ENCODE measurements around the gene FTO.

The FTO gene

GRCh38 chr16:53946746-53947386 lies 242.9 kb downstream of the FTO start:
- no peak for FAIRE-seq

DNA sequence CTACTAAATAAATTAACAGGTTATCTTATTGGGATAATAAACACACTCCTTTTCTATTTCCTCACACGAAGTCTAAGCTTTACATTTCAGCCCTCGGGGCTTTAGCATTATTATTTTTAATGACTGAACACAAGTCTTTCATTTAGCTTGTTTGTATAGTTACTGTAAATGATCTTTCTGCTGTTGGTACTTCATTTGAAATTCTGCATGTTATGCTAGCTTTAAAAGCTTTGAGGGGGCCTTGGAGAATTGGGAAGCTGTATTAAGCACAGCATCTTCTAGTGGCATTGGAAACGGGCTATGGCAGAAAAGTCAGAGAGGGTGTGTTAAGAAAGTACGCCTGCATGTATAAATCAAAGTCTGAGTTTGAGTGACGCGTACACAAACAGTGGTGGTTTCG lies 243.7 kb downstream of the FTO start:
- FAIRE-seq, result no peak

DNA sequence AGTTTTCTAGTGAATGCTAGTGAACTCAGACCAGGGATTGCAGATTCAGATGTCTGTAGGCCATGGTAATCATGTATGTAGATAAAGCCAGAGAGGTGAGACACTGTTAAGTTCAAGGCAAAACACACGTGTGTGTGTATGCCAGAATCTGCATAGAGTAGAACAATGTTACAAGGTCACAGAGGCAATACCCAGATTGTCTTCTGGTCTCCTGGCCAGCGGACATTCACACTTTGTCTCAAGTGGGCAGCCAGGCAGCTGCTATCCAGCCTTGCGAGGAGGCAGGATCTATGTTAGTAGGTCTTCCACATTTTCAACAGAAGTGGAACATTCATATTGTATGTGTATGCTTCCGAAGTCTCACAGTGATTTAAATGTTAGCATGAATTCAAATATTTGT lies 244.4 kb downstream of the FTO start:
- no peak for FAIRE-seq

DNA sequence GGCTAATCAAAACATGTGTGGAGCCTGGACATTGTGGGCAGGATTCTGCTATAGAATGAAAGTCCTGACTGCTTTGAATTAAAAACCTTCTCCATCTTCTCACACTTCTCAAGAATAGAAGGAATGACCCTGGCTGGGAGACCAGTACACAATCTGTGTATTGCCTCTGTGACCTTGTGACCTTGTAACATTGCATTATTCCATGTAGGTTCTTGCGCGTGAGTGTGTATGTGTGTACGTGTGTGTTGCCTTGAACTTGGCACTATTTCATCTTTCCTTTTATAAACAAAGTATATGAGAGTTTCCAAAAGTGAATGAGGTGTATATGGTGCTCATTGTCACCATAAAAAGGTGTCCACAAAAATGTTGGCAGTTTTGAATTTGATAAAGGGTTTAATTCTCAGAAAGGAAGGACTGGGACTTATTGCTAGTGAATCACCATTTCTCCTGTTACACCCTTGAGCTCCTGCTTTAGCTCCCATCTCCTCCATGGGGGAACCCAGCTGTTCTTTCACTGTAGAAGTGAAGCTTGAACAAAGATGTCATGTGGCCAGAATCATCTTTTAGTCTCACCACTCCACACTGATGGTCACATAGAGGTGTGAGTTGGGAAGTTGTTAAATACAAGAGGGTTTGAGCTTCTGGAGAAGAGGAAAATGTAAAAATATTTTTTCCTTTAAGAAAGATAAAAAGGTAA lies 244.9 kb downstream of the FTO start:
- no peak for FAIRE-seq

DNA sequence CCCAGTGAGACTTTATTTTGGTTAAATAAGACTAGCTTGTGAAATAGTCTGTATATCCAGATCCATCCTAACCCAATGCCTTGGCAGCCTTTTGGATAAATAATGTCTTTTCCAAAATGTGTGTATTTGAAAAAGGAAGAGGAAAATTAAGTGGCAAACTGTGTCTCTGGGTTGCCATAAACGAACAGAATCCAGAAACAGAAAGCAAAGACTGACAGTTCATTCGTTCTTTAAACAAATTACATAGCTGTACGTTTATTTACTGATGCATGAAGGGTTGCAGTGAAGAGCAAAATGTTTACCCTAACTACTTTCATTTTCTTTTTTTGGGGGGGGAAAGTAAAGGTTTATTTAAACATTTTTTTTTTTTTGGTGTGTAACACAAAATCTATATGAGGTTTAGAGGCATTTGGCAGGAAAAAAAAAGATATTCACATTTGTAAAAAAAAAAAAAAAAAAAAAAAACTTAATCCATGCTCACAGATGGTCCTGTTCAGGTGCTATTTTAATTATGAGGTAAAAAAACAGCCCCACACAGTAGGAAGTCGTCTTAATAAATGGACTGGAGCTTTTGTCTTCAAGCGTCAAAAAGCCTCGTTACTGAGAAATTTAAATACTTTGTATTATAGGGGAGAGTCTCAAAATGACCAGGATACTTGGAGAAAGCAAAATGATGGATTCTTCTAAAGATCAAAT lies 245.9 kb downstream of the FTO start:
- FAIRE-seq, result no peak

DNA sequence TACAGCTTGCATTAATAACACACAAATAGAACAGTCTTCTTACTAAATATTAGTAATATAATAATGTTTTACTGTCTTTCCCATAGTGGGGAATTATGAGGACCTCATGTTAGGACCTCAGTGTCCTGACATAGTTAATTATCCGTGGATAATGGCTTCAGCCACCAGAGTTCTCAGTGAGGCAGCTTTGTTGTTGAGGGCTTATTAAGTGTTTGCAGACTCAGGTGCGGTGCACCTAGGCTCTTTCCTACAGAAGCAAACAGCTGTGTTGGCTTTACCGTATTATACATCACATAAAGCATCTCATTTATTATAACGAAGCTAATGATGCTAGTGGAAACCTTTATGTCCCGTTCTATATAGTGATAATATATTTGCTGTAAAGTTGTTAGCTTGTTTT lies 246.7 kb downstream of the FTO start:
- FAIRE-seq, result no peak

DNA sequence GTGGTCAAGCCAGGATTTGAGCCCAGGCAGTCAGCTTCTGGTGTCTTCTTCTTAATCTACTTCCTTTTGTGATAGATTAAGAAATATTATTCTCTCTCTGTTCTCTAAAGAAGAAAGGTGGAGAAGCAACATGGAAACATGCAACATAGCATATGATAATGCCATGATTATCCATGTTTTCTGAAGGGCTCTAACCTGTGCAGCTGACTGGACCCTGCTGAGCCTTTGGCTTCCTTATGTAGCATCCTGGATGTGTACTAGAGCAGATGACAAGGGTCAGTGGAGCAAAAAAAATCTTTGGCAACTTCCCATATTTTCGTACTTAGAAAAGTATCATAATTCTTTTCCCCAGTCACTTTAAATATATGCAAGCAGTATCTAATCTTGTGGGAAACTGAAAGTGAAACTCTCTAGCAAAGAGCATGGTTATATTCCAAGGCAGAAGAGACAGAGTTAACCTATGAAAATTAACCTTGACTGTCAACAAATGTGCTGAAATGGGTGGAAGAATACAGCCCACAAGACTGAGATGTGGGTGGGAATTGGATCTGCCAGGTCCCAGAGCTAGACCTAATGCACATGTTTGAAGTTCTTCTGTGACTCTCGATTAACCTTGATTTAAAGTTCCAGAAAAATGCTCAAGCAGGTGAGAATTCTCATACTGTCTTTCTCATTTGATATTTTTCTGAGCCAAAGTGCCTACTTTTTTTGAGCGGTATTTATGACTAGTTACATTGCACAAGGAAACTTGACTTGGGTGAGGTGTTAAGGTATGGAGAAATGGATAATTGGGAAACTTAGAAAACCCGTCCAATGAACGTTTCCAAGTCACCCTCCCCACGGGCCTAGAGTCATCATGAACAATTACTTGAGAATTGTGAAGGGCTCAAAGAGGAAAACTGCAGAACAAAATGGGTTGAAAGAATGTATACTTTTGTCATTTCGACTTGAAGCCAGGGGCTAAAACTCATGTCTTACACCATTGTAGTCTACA lies 248.6 kb downstream of the FTO start:
- FAIRE-seq, result no peak

DNA sequence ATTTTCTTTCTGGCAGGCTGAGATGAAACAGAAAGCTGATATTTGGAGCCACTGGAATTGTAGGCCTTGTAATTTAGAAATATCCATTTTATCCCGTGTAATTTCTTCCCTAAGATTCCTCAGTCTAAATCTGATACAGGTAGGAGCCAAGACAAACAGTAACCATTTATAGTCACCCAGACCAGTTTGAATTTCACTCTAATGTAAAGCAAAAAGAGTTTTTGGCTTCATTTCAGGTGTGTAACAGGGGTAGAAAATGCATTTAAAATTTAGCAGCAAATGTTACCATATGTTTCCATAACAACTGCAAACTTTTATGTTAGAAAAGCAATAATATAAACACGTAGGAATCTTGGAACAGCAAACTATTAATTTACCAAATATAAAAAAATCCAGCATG lies 249.4 kb downstream of the FTO start:
- FAIRE-seq, result no peak

- FAIRE-seq, result no peak
Observed at GRCh38 chr16:53955221-53955875, 251.4 kb downstream of the FTO start.

GRCh38 chr16:53958341-53958880 lies 254.5 kb downstream of the FTO start:
- FAIRE-seq, result no peak

DNA sequence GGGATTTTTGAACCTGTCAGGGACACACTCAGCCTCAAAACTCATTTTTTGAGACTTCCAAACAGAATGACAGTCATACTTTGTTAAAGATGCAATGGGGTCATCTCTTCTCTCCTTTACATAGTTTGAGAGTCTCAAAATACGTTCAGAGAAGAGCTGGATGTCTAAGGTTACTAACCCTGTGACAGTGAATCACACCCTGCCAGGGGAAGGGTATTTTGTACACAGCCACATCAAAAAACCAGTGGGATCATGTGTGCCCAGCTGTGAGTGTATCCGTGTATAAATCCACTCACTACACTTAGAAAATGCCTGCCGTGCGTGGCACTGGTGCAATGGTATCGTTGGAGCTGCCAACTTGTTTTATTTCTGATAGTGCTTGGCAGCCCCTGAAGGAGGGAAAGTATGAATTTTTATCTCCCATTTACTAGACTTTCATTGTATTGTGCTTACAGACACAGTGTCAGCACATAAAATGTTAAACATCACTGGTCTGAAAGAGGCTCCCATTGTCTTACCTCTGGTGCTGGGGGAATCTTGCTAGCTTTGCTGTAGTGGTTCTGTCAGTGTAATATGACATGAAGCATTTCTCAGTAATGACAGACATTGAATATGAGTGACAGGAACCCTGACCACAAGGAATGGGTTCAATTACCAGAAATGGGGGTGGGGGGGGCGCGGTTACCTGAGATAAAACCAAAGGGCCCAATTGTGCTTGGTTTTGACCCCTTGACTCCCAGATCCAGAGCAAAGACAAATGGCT lies 256.3 kb downstream of the FTO start:
- no peak for FAIRE-seq

DNA sequence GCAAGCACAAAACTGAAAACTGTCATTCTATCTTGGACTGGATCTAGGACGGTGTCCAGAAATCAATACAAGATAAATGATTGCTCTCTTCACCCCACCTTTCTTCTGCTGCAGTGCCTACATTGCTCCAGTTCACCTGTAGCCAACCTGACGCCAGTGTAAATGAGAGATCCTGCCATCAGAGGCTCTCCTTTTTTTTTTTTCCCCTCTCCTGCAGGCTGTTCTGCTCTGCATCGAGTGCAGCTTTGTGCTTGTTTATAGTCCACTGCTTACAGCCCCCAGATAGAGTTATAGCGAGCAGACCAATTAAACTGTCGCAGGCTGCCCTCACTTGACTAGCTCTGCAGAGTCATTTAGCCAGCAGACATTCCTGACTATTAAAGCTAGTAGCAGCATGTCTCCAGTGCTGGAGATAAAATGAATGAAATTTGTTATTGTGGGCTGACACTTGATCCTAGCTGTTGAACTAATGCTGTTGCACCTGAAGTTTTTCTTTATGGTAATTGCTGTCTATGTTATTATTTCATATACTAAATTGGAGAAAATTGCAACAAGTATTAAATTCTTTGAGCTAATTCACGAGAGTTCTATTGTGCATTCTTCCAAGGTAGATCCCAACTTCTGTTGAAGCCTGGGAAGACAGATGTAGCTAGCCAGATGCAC lies 257.1 kb downstream of the FTO start:
- FAIRE-seq, result no peak

GRCh38 chr16:53962041-53962440 lies 258.1 kb downstream of the FTO start:
- no peak for FAIRE-seq

DNA sequence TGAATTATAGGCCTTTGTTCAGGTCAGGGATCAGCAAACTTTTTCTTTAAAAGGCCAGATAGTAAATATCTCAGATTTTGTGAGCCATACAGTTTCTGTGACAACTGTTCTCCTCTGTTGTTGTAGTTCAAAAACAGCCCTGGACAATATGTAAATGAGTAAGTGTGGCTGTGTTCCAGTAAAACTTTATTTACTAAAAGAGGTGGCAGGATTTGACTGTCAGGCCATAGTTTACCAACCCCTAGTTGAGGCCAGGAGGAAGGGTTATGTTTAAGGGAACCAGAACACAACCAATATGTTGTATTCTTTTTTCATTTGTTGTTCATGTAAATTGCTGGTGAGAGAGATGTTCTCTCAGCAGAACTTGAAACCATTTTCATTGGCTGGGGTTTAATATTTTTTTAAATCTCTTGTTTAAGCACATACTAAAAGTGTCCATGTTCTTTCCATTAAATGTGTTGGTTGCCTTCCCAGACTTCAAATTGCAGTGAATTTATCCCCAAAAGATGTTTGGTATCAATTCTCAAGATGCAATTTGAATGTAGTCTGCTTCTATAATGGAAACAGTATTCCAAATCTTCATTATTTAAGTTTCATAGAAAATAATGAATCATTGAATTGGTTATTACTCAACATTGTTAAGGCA lies 260.3 kb downstream of the FTO start:
- FAIRE-seq, result no peak

DNA sequence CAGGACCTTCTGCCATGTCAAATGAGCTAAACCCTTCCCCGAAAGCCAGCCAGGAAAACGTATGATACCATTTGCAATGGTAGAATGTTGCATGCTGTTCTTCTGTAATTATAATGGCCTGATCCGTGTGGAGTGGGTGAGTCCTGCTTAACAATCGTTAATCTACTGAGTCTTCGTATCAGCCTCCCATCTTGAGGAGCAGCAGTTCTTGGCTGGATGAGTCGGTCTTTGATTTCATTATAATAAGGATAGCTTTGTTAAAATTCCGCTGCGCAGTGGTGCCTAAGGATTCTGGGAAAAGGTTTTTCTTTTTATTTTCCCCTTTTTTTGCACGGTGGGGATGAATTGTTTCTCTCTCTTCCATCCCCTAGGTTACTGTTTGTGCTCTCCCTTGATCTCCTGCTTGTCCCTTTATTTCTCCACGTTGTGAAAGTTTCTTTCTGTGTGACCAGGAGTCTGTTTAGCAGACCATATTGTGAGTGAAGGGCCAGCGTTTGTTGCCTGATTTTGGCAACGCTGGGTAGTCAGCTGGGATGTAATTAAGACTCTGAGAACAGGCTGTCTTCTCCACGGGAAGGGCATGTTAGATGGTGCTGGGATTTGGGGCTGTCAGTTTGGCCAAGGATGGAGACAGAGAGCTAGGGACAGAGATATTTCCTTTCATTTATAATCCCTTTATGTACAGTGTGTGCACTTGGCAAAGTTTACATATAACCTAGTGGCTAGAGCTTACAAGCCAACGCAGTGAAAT lies 263.0 kb downstream of the FTO start:
- no peak for FAIRE-seq

DNA sequence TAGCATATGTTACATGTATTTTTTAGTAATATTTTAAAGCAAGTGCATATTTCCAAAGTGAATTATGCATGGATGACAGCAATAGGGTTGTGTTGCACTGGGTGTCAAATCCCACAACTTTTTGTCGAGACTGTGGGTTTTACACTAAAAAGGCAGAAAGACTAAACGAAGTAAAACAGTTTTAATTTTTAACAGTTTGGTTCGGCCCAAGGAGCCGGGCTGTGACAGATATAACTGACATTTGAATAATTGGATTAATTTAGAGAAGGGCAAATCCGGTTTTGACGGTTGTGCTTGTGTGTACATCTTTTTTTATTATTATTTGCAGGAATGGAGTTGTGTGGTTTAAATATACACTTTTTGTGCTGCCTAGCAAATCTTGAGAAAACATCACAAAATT lies 263.6 kb downstream of the FTO start:
- no peak for FAIRE-seq

GRCh38 chr16:53968454-53968853 lies 264.5 kb downstream of the FTO start:
- no peak for FAIRE-seq

DNA sequence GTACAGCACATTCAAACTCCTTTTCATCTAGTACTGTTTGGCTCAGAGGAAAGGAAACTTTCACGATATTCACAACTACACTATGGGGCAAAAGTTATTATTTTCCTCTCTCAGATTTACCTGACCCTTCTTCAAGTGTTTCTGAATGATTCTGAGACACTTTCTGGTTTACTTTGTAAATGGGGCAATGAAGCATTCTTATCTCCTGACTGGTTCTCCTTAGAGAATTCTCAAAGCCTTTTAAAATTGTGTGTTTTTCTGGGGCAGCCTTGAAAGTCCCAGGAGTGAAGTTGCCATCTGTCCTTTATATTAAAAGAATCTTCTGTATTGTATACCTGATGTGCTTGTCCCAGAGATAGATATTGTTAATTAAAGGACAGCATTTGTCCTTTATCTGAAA lies 264.9 kb downstream of the FTO start:
- no peak for FAIRE-seq

GRCh38 chr16:53971616-53972015 lies 267.7 kb downstream of the FTO start:
- no peak for FAIRE-seq

DNA sequence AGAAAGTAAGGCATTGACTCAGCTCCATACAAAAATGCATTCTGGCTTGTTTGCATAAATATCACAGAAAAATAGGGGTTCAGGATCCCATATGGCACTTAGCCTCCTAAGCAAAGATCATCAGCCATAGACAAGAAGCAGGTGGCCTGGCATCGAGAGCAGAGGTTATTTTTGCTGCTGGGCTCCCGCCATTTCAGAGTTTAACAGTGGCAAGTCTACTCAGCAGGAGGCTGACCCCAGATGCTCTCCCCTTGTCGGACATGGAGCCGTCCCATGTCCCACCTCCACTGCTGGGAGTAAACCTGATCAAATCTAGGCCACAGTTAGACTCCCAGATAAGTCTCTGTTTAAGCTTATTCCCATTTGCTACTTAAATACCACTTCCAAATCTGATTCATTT lies 269.1 kb downstream of the FTO start:
- FAIRE-seq, result no peak
